CD4-positive, alpha-beta T cell (primary cell): ENCODE measurements around the gene SFT2D1. TPM values are rescaled to one million over a fixed set of nuclear protein-coding genes. Genes with fewer than 3 reads are reported as not detected.

Experiments used
- ATAC-seq: fragments of 200-7000 bp; cut with Tn5 transposase; one replicate; pipeline ENCODE4 v1.10.0; 2022; ENCODE audit warnings: mild to moderate bottlenecking; ENCODE audit not compliant: poor library complexity
- CTCF ChIA-PET: fragments of 350-600 bp; sonication (Branson Sonifier 250); formaldehyde crosslinking; loops from one replicate; lab custom pipeline; 2021; ENCODE audit warnings: antibody characterized with exemption, inconsistent platforms; lab: Charles Lee
- POLR2A ChIA-PET: fragments of 350-600 bp; sonication (Branson Sonifier 250); formaldehyde crosslinking; loops from one replicate; lab custom pipeline; 2021; ENCODE audit warnings: antibody characterized with exemption, inconsistent platforms; lab: Charles Lee
- DNase-seq, 14 experiments: peaks; one replicate each; pipeline ENCODE4 v3.0.0-alpha.2; 2013 to 2020; ENCODE audit warnings: mixed read lengths in 2 of 14
- H3K27ac ChIP-seq, 2 donors: one replicate each; pipeline versions ENCODE4 v1.5.1 to v1.7.0; 2013; ENCODE audit warnings: low read length in 2 of 2, low read depth in 1 of 2, mild to moderate bottlenecking in 1 of 2
- H3K27me3 ChIP-seq, 2 experiments: 1 replicate in 1 of 2; 2 replicates in 1 of 2; pipeline versions ENCODE4 v1.6.1 to v1.7.0; 2013; ENCODE audit warnings: low read length in 2 of 2, control low read depth in 1 of 2, mild to moderate bottlenecking in 1 of 2, moderate library complexity in 1 of 2; ENCODE audit not compliant: insufficient read depth in 2 of 2, control insufficient read depth in 1 of 2
- H3K36me3 ChIP-seq: one replicate; pipeline ENCODE4 v1.6.1; 2013; ENCODE audit warnings: low read length, control low read depth; ENCODE audit not compliant: insufficient read depth
- H3K4me1 ChIP-seq: one replicate; pipeline ENCODE4 v1.6.1; 2013; ENCODE audit warnings: low read length, control low read depth; ENCODE audit not compliant: insufficient read depth
- H3K4me3 ChIP-seq: one replicate; pipeline ENCODE4 v1.5.1; 2013; ENCODE audit warnings: mild to moderate bottlenecking, low read length, moderate library complexity
- H3K9me3 ChIP-seq, 2 experiments: 1 replicate in 1 of 2; 2 replicates in 1 of 2; pipeline versions ENCODE4 v1.6.1 to v1.7.0; 2013; ENCODE audit warnings: low read length in 2 of 2, mild to moderate bottlenecking in 2 of 2, control low read depth in 1 of 2, moderate library complexity in 1 of 2; ENCODE audit not compliant: control insufficient read depth in 1 of 2, insufficient read depth in 1 of 2
- H3K27ac Mint-ChIP-seq: one replicate; pipeline ENCODE4 v1.8.0; 2020; ENCODE audit warnings: mixed read lengths
- H3K27me3 Mint-ChIP-seq: one replicate; pipeline ENCODE4 v1.8.0; 2021; ENCODE audit warnings: mixed read lengths
- H3K36me3 Mint-ChIP-seq: one replicate; pipeline ENCODE4 v1.8.0; 2021; ENCODE audit warnings: low read depth, mixed read lengths
- H3K4me1 Mint-ChIP-seq: one replicate; pipeline ENCODE4 v1.8.0; 2021; ENCODE audit warnings: low read depth, mixed read lengths
- H3K4me3 Mint-ChIP-seq: one replicate; pipeline ENCODE4 v1.8.0; 2020; ENCODE audit warnings: mild to moderate bottlenecking, mixed read lengths
- H3K9me3 Mint-ChIP-seq: one replicate; pipeline ENCODE4 v1.8.0; 2020; ENCODE audit warnings: mixed read lengths
- intact Hi-C, 2 experiments: fragments of 100-400 bp; cut with DNase I in 1 of 2; cut with micrococcal nuclease in 1 of 2; formaldehyde crosslinking; loops; one replicate each; pipeline versions ENCODE4 v1.15.1 to v1.9.0; 2023 to 2025; cut with DNase I, micrococcal nuclease
- total RNA-seq, 174 experiments: library from RNA in 2 of 174; stranded (reverse) in 2 of 174; gene quantifications; one replicate each; pipeline ENCODE4 v1.2.3 and lab custom pipeline; 2021 to 2026
- TF ChIP-seq, protein P1 (sequence below): fragments of 200-600 bp; IDR thresholded peaks from one replicate; pipeline ENCODE4 v1.8.0; 2022; ENCODE audit warnings: antibody characterized with exemption, mild to moderate bottlenecking

Gene SFT2D1
- total RNA-seq, 2 experiments from 2014 or later = 10.4 to 12.5 TPM

- H3K36me3 Mint-ChIP-seq = no peaks in the 10 kb centered on the region
- H3K4me1 Mint-ChIP-seq = no peaks in the 10 kb centered on the region
- H3K4me3 Mint-ChIP-seq = no peak overlapping the region
- Histone ChIP-seq H3K36me3 (no peaks in the 10 kb centered on the region), H3K27me3 (peaks cover 0 to 3% of the 10 kb centered on the region in 2 experiments), H3K4me1 (no peaks in the 10 kb centered on the region), H3K4me3 (no peak overlapping the region), H3K9me3 (no peaks in the 10 kb centered on the region), H3K27ac (no peak overlapping the region)
- H3K27me3 Mint-ChIP-seq = peaks cover 10% of the 10 kb centered on the region
- ChIA-PET POLR2A (no interaction called here), CTCF (no interaction called here)
- no peak overlapping the region for H3K27ac Mint-ChIP-seq
- ATAC-seq (no peak), DNase-seq (peak in 3 of 14 experiments; percentile 11 to 40 (median 31))
- TF ChIP-seq, protein P1, sequence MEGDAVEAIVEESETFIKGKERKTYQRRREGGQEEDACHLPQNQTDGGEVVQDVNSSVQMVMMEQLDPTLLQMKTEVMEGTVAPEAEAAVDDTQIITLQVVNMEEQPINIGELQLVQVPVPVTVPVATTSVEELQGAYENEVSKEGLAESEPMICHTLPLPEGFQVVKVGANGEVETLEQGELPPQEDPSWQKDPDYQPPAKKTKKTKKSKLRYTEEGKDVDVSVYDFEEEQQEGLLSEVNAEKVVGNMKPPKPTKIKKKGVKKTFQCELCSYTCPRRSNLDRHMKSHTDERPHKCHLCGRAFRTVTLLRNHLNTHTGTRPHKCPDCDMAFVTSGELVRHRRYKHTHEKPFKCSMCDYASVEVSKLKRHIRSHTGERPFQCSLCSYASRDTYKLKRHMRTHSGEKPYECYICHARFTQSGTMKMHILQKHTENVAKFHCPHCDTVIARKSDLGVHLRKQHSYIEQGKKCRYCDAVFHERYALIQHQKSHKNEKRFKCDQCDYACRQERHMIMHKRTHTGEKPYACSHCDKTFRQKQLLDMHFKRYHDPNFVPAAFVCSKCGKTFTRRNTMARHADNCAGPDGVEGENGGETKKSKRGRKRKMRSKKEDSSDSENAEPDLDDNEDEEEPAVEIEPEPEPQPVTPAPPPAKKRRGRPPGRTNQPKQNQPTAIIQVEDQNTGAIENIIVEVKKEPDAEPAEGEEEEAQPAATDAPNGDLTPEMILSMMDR = no peak
- peaks cover 17% of the 10 kb centered on the region for H3K9me3 Mint-ChIP-seq
- intact Hi-C loops = no loop called here
Observed at GRCh38 chr6:166351715-166352285, 9.5 kb upstream of the SFT2D1 start.

DNA sequence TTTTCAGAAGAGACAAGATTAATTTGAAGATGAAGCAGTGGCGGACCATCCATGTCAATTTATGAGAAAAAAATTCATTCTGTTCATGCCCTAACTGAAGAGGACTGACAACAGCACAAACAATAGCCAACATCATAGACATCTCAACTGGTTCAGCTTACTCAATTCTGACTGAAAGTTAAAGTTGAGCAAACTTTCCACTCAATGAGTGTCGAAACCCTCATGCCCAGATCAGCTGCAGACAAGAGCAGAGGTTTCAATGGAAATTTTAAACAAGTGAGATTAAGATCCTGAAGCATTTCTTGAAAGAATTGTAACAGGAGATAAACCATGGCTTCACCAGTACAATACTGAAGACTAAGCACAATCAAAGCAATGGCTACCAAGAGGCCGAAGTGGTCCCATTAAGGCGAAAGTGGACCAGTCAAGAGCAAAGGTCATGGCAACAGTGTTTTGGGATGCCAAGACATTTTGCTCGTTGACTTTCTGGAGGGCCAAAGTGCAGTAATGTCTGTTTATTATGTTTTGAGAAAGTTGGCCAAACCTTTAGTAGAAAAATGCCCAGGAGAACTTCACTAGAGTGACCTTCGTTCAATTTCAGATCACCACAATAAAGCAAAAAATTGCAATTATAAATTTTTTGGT lies 6.1 kb upstream of the SFT2D1 start:
- H3K9me3 ChIP-seq = no peaks in the 10 kb centered on the region
- Mint-ChIP-seq H3K27ac (no peak overlapping the region), H3K4me3 (no peak overlapping the region), H3K4me1 (no peaks in the 10 kb centered on the region), H3K36me3 (no peaks in the 10 kb centered on the region), H3K27me3 (no peaks in the 10 kb centered on the region), H3K9me3 (peaks cover 17% of the 10 kb centered on the region)
- TF ChIP-seq, protein P1 = no peak
- ChIA-PET CTCF (no interaction called here), POLR2A (no interaction called here)
- H3K4me3 ChIP-seq = no peak overlapping the region
- DNase-seq (no peak), ATAC-seq (no peak)
- H3K36me3 ChIP-seq = no peaks in the 10 kb centered on the region
- no peaks in the 10 kb centered on the region for H3K27me3 ChIP-seq
- no peaks in the 10 kb centered on the region for H3K4me1 ChIP-seq
- no peak overlapping the region for H3K27ac ChIP-seq
- intact Hi-C loops = no loop called here

DNA sequence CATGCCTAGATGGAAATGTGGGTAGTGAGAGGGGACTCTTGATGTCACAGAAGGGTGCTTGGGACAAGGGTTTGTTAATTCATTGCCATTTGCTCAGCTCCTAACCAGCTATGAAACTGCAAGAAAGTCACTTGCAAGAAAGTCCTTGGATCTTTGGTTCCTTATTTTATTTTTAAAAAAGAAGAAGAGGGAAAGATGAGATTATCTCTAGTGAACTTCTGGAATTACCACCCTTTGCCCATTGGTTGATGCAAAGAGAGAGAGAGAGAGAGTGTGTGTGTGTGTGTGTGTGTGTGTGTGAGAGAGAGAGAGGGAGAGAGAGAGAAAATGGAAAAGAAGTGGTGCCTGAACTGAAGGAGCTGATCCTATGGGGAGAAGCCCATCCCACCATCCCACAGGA lies 4.6 kb upstream of the SFT2D1 start:
- intact Hi-C loops = no loop called here
- POLR2A ChIA-PET = no interaction called here
- Histone ChIP-seq H3K9me3 (no peaks in the 10 kb centered on the region), H3K27ac (no peak overlapping the region), H3K27me3 (no peaks in the 10 kb centered on the region), H3K4me1 (peaks cover 8% of the 10 kb centered on the region), H3K4me3 (no peak overlapping the region), H3K36me3 (no peaks in the 10 kb centered on the region)
- CTCF ChIA-PET = interaction anchor here (0.9 kb wide), 1 partner anchor 35 kb away, joined by 3 read pairs; no protein-coding TSS in a partner anchor
- TF ChIP-seq, protein P1 = no peak
- H3K27ac Mint-ChIP-seq = no peak overlapping the region
- ATAC-seq (no peak), DNase-seq (no peak)
- H3K4me1 Mint-ChIP-seq = peaks cover under 1% of the 10 kb centered on the region
- H3K9me3 Mint-ChIP-seq = peaks cover 17% of the 10 kb centered on the region
- peaks cover 2% of the 10 kb centered on the region for H3K36me3 Mint-ChIP-seq
- H3K27me3 Mint-ChIP-seq = no peaks in the 10 kb centered on the region
- H3K4me3 Mint-ChIP-seq = no peak overlapping the region
